HepG2 (cell line): ENCODE measurements around the gene CACNA1G. TPM values are rescaled to one million over a fixed set of nuclear protein-coding genes. Genes with fewer than 3 reads are reported as not detected.

Experiments used
- HINFP ChIP-seq: sonication (generic); formaldehyde crosslinking; IDR thresholded peaks from 2 replicates; pipeline ENCODE4 v1.4.0; 2020; ENCODE audit warnings: low read depth, mild to moderate bottlenecking, missing genetic modification reagents
- IKZF1 ChIP-seq: fragments of 450-650 bp; IDR thresholded peaks from 2 replicates; pipeline ENCODE4 v1.7.1; 2016
- MIER2 ChIP-seq: IDR thresholded peaks from 2 replicates; pipeline ENCODE4 v1.6.1; 2016; ENCODE audit warnings: missing biosample characterization, missing genetic modification reagents
- NRL ChIP-seq: sonication (generic); formaldehyde crosslinking; IDR thresholded peaks from 2 replicates; pipeline ENCODE4 v1.5.0; 2020; ENCODE audit warnings: missing genetic modification reagents, mild to moderate bottlenecking, moderate library complexity, borderline replicate concordance
- SMC3 ChIP-seq: IDR thresholded peaks from 2 replicates; pipeline ENCODE4 v1.6.1; 2011; ENCODE audit warnings: low read length, improper control_type of control experiment
- ZBTB42 ChIP-seq: sonication (generic); formaldehyde crosslinking; IDR thresholded peaks from 2 replicates; pipeline ENCODE4 v1.5.0; 2020; ENCODE audit warnings: mild to moderate bottlenecking, missing genetic modification reagents
- ZNF143 ChIP-seq: sonication (generic); formaldehyde crosslinking; IDR thresholded peaks from 2 replicates; pipeline ENCODE4 v1.4.0; 2020; ENCODE audit warnings: missing genetic modification reagents
- ZNF44 ChIP-seq: sonication (generic); formaldehyde crosslinking; IDR thresholded peaks from 2 replicates; pipeline ENCODE4 v1.5.1; 2020; ENCODE audit warnings: mild to moderate bottlenecking, missing genetic modification reagents
- ZNF605 ChIP-seq: sonication (generic); formaldehyde crosslinking; IDR thresholded peaks from 2 replicates; pipeline ENCODE4 v1.8.0; 2022; ENCODE audit warnings: mild to moderate bottlenecking, missing genetic modification reagents
- ZNF652 ChIP-seq: IDR thresholded peaks from 2 replicates; pipeline ENCODE4 v1.6.1; 2016; ENCODE audit warnings: low read depth, borderline replicate concordance
- ZNF781 ChIP-seq: sonication (generic); formaldehyde crosslinking; IDR thresholded peaks from 2 replicates; pipeline ENCODE4 v1.5.1; 2020; ENCODE audit warnings: borderline replicate concordance, mild to moderate bottlenecking, missing genetic modification reagents; ENCODE audit errors: not compliant biosample characterization
- ZNF839 ChIP-seq: sonication (generic); formaldehyde crosslinking; IDR thresholded peaks from 2 replicates; pipeline ENCODE4 v1.4.0; 2020; ENCODE audit warnings: missing genetic modification reagents, mild to moderate bottlenecking, borderline replicate concordance
- ZSCAN25 ChIP-seq: sonication (generic); formaldehyde crosslinking; IDR thresholded peaks from 2 replicates; pipeline ENCODE4 v1.8.0; 2022; ENCODE audit warnings: mild to moderate bottlenecking, missing genetic modification reagents
- polyA plus RNA-seq, 8 experiments: library from polyadenylated mRNA; depleted of rRNA in 3 of 8; stranded (reverse) in 7 of 8; unstranded in 1 of 8; fragments of >200 nt; fragmentation: Illumina TruSeq in 4 of 8; extraction: Trizol in 4 of 8; gene quantifications; 2 replicates each; pipeline versions ENCODE4 v1.2.1 to v1.2.3, GENCODE V29; 2011 to 2016; ENCODE audit warnings: low read depth in 4 of 8, missing spikeins in 1 of 8, mixed read lengths in 1 of 8; ENCODE audit not compliant: insufficient read depth in 1 of 8
- total RNA-seq, 5 experiments: library from RNA; depleted of rRNA; stranded (reverse); fragments of >200 nt; fragmentation: Illumina TruSeq; extraction: Trizol; gene quantifications; 2 replicates each; pipeline ENCODE4 v1.2.3, GENCODE V29; 2016; ENCODE audit warnings: low read depth in 1 of 5
- TF ChIP-seq, protein P1 (sequence below): sonication (generic); formaldehyde crosslinking; IDR thresholded peaks from 2 replicates; pipeline ENCODE4 v1.9.0; 2021; ENCODE audit warnings: mild to moderate bottlenecking, missing genetic modification reagents
- TF ChIP-seq, protein P2 (sequence below): sonication (generic); formaldehyde crosslinking; IDR thresholded peaks from 2 replicates; pipeline ENCODE4 v1.9.0; 2021; ENCODE audit warnings: missing genetic modification reagents, borderline replicate concordance
- TF ChIP-seq, protein P3 (sequence below): sonication (generic); formaldehyde crosslinking; IDR thresholded peaks from 2 replicates; pipeline ENCODE4 v1.9.0; 2022; ENCODE audit warnings: missing genetic modification reagents, mild to moderate bottlenecking, borderline replicate concordance

Gene CACNA1G
- total and polyA plus RNA-seq, 2 of the 13 experiments (the other 11 are each of a cell fraction or from before 2014, with no cell fraction given), result 0.02 TPM; not detected in 1

GRCh38 chr17:50635982-50636803 lies 75.7 kb downstream of the CACNA1G start (continued):
- TF ChIP-seq, protein P1, sequence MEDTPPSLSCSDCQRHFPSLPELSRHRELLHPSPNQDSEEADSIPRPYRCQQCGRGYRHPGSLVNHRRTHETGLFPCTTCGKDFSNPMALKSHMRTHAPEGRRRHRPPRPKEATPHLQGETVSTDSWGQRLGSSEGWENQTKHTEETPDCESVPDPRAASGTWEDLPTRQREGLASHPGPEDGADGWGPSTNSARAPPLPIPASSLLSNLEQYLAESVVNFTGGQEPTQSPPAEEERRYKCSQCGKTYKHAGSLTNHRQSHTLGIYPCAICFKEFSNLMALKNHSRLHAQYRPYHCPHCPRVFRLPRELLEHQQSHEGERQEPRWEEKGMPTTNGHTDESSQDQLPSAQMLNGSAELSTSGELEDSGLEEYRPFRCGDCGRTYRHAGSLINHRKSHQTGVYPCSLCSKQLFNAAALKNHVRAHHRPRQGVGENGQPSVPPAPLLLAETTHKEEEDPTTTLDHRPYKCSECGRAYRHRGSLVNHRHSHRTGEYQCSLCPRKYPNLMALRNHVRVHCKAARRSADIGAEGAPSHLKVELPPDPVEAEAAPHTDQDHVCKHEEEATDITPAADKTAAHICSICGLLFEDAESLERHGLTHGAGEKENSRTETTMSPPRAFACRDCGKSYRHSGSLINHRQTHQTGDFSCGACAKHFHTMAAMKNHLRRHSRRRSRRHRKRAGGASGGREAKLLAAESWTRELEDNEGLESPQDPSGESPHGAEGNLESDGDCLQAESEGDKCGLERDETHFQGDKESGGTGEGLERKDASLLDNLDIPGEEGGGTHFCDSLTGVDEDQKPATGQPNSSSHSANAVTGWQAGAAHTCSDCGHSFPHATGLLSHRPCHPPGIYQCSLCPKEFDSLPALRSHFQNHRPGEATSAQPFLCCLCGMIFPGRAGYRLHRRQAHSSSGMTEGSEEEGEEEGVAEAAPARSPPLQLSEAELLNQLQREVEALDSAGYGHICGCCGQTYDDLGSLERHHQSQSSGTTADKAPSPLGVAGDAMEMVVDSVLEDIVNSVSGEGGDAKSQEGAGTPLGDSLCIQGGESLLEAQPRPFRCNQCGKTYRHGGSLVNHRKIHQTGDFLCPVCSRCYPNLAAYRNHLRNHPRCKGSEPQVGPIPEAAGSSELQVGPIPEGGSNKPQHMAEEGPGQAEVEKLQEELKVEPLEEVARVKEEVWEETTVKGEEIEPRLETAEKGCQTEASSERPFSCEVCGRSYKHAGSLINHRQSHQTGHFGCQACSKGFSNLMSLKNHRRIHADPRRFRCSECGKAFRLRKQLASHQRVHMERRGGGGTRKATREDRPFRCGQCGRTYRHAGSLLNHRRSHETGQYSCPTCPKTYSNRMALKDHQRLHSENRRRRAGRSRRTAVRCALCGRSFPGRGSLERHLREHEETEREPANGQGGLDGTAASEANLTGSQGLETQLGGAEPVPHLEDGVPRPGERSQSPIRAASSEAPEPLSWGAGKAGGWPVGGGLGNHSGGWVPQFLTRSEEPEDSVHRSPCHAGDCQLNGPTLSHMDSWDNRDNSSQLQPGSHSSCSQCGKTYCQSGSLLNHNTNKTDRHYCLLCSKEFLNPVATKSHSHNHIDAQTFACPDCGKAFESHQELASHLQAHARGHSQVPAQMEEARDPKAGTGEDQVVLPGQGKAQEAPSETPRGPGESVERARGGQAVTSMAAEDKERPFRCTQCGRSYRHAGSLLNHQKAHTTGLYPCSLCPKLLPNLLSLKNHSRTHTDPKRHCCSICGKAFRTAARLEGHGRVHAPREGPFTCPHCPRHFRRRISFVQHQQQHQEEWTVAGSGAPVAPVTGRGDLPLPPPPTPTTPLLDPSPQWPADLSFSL, result no peak
- TF ChIP-seq ZNF652 (CRISPR knock-in tag) (0 out of 2 replicates have a peak, but pooled peaks have one; percentile 46), ZNF143 (no peak; the same call in 1 of the 2 replicates), ZNF605 (CRISPR knock-in tag) (no peak), ZNF839 (CRISPR knock-in tag) (no peak), NRL (CRISPR knock-in tag) (no peak; the same call in 1 of the 2 replicates), HINFP (CRISPR knock-in tag) (0 out of 2 replicates have a peak, but pooled peaks have one; percentile 22), MIER2 (no peak), ZBTB42 (no peak), IKZF1 (no peak), ZNF781 (CRISPR knock-in tag) (no peak), ZNF44 (no peak), ZSCAN25 (CRISPR knock-in tag) (no peak; the same call in 1 of the 2 replicates), SMC3 (peak; percentile 13; the same call in 1 of the 2 replicates)
- TF ChIP-seq, protein P2, sequence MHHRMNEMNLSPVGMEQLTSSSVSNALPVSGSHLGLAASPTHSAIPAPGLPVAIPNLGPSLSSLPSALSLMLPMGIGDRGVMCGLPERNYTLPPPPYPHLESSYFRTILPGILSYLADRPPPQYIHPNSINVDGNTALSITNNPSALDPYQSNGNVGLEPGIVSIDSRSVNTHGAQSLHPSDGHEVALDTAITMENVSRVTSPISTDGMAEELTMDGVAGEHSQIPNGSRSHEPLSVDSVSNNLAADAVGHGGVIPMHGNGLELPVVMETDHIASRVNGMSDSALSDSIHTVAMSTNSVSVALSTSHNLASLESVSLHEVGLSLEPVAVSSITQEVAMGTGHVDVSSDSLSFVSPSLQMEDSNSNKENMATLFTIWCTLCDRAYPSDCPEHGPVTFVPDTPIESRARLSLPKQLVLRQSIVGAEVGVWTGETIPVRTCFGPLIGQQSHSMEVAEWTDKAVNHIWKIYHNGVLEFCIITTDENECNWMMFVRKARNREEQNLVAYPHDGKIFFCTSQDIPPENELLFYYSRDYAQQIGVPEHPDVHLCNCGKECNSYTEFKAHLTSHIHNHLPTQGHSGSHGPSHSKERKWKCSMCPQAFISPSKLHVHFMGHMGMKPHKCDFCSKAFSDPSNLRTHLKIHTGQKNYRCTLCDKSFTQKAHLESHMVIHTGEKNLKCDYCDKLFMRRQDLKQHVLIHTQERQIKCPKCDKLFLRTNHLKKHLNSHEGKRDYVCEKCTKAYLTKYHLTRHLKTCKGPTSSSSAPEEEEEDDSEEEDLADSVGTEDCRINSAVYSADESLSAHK (CRISPR knock-in tag), result no peak
- TF ChIP-seq, protein P3, sequence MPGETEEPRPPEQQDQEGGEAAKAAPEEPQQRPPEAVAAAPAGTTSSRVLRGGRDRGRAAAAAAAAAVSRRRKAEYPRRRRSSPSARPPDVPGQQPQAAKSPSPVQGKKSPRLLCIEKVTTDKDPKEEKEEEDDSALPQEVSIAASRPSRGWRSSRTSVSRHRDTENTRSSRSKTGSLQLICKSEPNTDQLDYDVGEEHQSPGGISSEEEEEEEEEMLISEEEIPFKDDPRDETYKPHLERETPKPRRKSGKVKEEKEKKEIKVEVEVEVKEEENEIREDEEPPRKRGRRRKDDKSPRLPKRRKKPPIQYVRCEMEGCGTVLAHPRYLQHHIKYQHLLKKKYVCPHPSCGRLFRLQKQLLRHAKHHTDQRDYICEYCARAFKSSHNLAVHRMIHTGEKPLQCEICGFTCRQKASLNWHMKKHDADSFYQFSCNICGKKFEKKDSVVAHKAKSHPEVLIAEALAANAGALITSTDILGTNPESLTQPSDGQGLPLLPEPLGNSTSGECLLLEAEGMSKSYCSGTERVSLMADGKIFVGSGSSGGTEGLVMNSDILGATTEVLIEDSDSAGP (CRISPR knock-in tag), result peak; percentile 40
